ENCODE measurements around the gene OR10H1. TPM values are rescaled to one million over a fixed set of nuclear protein-coding genes. Genes with fewer than 3 reads are reported as not detected.

The OR10H1 gene, protein sequence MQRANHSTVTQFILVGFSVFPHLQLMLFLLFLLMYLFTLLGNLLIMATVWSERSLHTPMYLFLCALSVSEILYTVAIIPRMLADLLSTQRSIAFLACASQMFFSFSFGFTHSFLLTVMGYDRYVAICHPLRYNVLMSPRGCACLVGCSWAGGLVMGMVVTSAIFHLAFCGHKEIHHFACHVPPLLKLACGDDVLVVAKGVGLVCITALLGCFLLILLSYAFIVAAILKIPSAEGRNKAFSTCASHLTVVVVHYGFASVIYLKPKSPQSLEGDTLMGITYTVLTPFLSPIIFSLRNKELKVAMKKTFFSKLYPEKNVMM
- not detected in 2 replicates for total RNA-seq

DNA sequence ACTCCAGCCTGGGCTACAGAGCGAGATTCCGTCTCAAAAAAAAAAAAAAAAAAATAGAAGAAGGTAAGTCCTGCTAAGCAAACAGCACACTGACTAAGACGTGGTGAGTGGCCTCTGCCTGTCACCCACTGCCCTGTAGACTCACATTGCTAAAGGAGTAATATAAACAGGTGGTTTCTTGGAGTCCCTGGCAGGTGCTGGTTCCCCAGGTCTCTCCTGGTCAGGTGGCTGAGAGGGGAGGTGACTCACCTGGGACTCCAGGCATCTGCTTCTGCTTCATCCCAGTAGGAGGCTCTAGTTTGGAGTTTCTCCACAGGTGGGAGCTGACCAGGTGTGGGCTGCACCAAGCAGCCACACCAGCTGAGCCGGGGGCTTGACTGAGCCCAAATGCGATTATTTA lies at the start of gene OR10H1:
Gene OR10H1 (minus strand): TSS at position 359 of the 400 bp plus-strand sequence. CDS start 7,627 bp downstream, outside the sequence.

GRCh38 chr19:15787611-15788155 lies 27.8 kb downstream of the OR10H1 start, which contains the start of gene OR10H5:
OR10H5 (plus strand) TSS chr19:15787661; CDS start chr19:15794049, 6,388 bp downstream.

Other genes with a start within 250 kb of the OR10H1 start
- not detected in 2 replicates for gene CYP4F8, start 200.4 kb downstream of the OR10H1 start, total RNA-seq
- gene CYP4F3, start 174.8 kb downstream of the OR10H1 start, total RNA-seq: not detected in 2 replicates
- gene CYP4F12, start 142.6 kb downstream of the OR10H1 start, total RNA-seq: not detected in 2 replicates
- not detected in 2 replicates for gene OR10H2, start 87.6 kb downstream of the OR10H1 start, total RNA-seq
- not detected in 2 replicates for gene OR10H3, start 77.7 kb downstream of the OR10H1 start, total RNA-seq
- not detected in 2 replicates for gene OR10H5, start 28.0 kb downstream of the OR10H1 start, total RNA-seq
- not detected in 2 replicates for gene CYP4F2, start 82.4 kb upstream of the OR10H1 start, total RNA-seq
- gene CYP4F11, start 118.9 kb upstream of the OR10H1 start, total RNA-seq: not detected in 2 replicates
- not detected in 2 replicates for gene OR10H4, start 133.3 kb upstream of the OR10H1 start, total RNA-seq

Measured in endothelial cell of coronary artery (primary cell).